GM21360 (cell line): Measurements from ENCODE around the gene HIVEP2.

ENCODE experiments used
- ATAC-seq: cut with Tn5 transposase; IDR thresholded peaks from one replicate; pipeline ENCODE4 v1.9.1; 2021; ENCODE audit warnings: mild to moderate bottlenecking, moderate library complexity; ENCODE audit not compliant: unreplicated experiment

Gene HIVEP2

DNA sequence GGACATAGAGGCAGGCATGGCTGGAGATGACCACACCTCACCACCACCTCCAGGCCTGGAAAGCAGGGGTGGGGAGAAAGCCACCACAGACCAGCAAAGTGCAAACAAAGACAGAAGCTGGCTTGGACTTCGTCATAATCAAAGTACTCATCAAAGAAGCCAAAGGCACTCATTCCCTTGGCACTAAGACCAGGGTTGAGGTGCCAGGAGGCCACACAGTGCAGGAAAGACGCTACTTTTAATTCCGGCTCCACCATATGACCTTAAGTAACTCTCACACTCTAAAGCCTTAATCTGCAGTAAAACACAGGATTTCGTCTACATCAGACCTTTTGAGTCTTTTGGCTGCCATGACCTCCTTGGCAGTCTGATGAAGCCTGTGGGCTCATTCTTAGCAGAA is 123.1 kb downstream of the HIVEP2 start:
- ATAC-seq = no peak

- no peak for ATAC-seq
Observed at GRCh38 chr6:142821164-142821716, 123.7 kb downstream of the HIVEP2 start.

GRCh38 chr6:142820338-142821051 is 124.5 kb downstream of the HIVEP2 start:
- no peak for ATAC-seq

DNA sequence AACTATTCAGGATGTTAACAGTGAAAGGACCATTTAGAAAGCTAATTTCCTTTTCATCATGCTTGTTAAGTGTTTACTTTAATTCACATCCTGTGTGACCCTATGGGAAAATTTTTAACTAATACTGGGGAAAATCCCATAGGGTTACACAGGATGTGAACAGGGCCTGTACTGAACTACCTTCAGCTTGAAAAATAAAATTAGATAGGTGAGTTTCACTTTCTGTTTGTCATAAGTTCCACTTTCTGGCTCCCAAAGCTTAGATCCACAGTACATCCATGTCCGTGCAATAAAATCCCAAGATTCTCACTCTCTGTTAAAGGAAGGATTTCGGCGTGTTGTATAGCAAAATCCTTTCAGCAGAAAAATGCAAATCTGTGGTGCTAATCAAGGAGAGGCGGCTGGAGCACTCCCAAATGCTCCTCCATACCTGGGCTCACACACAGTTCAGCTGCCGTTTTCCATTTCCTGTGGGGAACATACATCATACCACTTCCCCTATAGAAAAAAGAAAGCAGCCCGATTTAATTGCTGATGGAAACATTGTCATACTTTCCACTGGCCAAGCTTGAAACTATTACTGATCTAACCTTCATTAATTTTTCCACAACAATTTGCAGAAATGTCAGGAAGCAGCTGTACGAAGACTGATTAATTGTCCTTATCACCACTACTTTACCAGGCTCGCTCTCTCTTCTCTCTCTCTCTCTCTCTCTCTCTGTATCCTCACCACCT is 125.2 kb downstream of the HIVEP2 start:
- peak; percentile 65 for ATAC-seq

DNA sequence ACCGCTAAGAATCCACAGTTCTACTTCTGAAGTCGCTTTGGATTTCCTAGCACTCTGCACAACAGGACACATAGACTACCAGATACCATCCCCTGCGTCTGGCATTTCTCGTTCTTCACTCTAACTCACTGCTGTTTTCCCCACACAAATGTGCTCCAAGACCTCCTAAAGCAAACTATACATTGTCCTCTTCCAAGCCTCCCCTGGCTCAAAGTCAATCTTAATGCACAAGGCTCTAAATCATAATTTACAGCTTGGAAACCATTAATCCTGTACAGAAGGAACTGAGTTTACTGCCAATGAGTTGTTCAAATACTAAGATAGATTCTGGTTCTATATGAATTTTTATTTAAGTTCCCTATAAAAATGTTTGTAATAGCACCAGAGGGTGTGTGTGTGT is 128.5 kb downstream of the HIVEP2 start:
- no peak for ATAC-seq

DNA sequence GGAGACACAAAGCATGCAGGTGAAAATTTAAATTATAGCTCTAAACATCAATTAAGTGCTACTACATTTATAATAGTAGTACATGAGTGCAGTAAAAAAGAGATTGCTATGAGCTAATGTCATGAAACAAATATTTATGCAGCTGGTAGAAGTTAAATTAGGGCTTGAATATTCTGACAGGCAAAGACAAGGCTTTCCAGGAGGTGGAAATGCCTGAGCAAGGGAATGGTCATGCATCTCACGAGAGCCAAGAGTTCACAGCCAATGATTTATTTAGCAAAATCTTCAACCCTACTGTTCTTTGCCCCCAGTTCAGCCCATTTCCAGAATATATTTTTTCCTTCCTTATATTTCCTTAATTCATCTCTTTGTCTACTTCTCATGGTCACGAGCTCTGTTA is 128.9 kb downstream of the HIVEP2 start:
- no peak for ATAC-seq

- no peak for ATAC-seq
Observed at GRCh38 chr6:142811923-142812322, 133.1 kb downstream of the HIVEP2 start.

DNA sequence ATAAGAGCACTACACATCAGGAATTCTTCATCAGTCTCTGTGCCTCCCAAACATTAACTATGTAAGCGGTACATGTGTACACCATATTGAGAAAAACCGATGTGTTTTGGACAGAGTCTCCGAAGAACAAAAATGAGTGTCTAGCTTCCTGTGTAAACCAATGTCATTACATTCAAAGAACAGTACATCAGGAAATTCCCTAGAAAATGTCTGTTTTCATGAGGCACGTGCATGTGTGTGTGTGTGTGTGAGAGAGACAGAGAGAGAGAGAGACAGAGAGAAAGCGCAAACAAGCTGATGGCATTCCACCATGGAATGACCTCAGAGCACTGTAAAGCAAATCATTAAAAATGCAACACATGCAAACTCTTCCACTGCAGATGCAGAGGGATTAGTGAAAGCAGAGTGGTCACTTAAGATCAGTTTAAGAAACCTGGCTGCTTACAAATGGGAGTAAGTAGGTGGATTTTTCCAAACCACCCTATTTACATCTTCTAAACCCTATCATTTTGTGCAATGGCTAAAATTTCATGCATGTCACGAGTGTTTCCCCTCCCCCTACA is 133.9 kb downstream of the HIVEP2 start:
- no peak for ATAC-seq

- ATAC-seq = no peak
Observed at GRCh38 chr6:142809947-142810346, 135.0 kb downstream of the HIVEP2 start.

- ATAC-seq = no peak
Observed at GRCh38 chr6:142808405-142809061, 136.4 kb downstream of the HIVEP2 start.

DNA sequence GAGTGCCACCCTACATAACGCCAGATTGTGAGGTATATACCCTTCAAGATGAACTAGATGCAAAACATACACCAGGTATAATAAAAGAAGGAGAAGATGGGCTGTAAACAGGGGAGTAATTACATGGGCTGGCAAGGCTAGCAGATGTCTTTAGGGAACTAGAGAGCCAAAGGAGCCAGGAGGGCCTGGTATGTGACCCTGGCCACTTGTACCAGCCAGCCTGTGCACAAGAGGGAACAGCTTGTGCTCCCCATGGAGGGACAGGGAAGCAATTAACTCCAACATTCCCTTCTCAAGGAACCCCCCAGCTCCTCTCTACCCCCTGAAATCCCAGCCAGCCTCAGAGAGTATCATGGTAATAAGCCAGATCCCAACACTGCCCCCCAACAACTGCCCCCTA is 139.9 kb downstream of the HIVEP2 start:
- ATAC-seq = no peak

- ATAC-seq = no peak
Observed at GRCh38 chr6:142804490-142804889, 140.5 kb downstream of the HIVEP2 start.

GRCh38 chr6:142803495-142804058 is 141.4 kb downstream of the HIVEP2 start:
- no peak for ATAC-seq

DNA sequence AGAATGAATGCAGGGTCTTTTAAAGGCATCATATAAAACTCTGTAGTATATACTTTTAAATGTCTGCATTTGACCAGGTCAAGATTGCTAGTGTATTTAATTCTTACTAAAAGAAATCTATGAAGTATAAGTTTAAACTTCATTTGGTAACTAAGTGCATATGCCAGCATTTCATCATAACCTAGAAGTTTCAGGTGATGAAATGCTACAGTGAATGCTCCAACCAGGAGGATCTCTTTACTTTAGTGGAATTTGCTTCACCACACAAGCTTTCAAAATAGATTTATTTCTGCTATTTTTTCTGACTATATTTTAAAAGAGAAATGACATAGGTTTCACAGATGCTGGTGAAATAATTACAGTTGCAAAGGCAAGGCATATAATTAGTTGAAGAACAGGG is 141.9 kb downstream of the HIVEP2 start:
- ATAC-seq = no peak

DNA sequence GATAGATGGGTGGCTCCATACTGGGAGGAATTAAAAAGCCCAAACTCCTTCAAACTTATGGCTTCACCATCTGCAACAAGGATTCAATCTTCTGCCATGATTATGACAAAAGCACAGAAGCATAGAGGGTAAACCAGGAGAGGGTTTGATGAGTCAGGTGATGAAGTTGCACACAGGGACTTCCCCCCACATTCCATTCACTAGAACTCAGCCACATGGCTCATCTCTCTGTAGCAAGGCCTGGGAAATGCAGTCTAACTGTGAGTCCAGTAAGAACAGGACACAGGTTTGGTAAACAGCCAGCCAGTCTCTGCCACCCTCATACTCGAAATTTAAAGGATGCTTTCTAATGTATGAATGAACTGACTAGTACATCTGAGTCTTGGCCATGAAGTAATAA is 142.9 kb downstream of the HIVEP2 start:
- peak; percentile 48 for ATAC-seq

- ATAC-seq = no peak
Observed at GRCh38 chr6:142800240-142800639, 144.7 kb downstream of the HIVEP2 start.

- no peak for ATAC-seq
Observed at GRCh38 chr6:142799639-142800038, 145.3 kb downstream of the HIVEP2 start.

DNA sequence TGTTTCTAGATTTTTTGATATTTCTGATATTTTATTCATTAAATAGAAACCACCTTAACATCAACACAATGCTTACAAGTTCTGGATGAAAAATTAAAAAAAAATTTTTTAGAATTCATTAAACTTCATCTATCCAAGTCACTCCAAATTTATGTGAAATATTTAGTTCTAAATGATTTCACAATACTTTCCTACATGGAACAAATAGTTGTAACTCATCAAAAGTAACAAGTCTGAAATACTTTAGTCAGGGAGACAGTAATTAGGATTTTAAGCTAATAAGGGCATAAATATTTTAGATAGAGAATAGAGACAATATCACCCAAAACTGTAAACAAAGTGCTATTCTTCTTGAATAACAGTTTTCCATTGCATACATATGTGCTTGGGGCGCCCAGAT is 147.8 kb downstream of the HIVEP2 start:
- no peak for ATAC-seq

- ATAC-seq = no peak
Observed at GRCh38 chr6:142796571-142796970, 148.4 kb downstream of the HIVEP2 start.

DNA sequence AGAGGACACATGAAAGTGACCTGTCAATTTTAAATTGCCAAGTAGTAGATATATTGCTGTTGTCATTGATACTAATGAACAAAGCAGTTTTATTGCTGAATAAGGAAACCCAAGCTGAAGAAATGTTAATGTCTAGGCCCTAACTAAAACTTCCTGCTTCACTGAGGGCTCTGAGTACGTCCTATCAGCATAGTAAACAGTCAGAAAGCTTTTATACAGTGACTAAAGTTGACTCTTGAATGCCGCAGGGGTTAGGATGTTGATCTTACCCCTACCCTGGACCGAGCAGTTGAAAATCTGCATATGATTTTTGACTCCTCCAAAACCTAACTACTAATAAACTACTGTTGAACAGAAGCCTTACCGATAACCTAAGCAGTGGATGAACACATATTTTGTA is 149.0 kb downstream of the HIVEP2 start:
- no peak for ATAC-seq

GRCh38 chr6:142794424-142794823 is 150.6 kb downstream of the HIVEP2 start:
- no peak for ATAC-seq
